HG02610 (cell line): Measurements from ENCODE around the gene PPFIA3.
"Not testable (repeated sequence)": the region's sequence is repeated elsewhere in the genome, so short reads cannot be mapped to it uniquely, and the experiment has no call there.

Experiments
- ATAC-seq: cut with Tn5 transposase; IDR thresholded peaks from one replicate; pipeline ENCODE4 v1.9.1; 2021; ENCODE audit warnings: mild to moderate bottlenecking, moderate library complexity; ENCODE audit not compliant: unreplicated experiment

Gene PPFIA3

DNA sequence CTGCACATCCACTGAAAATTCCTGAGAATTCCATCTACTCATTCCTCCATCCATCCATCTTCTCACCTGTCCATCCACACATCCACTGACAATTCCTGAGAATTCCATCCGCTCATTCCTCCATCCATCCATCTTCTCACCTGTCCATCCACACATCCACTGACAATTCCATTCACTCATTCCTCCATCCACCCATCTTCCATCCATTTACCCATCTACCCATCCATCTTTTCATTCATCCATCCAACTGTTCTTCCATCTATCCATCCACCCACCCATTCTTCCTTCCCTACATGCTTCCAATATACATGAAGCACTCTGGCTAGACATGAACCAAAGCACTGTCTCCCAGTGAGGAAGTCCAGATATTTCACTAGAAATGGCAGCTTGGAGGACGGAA, 53.9 kb downstream of the PPFIA3 start:
- no peak for ATAC-seq

DNA sequence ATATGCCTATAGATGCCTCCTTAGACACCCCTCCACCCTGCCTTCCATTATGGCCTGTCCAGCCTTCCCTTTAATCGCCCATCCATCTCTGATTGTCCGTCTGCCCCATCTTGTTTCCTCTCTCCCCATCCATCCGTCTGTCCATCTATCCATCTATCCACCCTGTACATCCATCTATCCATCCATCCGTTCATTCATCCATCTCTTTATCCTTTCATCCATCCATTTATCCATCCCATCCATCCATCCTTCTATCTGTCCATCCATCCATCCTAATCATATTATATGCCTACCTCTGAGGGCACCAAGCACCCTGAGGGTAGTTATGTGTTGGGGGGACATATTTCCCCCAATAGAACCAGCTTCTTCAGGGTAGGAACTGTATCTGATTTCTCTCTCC, 61.3 kb downstream of the PPFIA3 start:
- no peak for ATAC-seq

DNA sequence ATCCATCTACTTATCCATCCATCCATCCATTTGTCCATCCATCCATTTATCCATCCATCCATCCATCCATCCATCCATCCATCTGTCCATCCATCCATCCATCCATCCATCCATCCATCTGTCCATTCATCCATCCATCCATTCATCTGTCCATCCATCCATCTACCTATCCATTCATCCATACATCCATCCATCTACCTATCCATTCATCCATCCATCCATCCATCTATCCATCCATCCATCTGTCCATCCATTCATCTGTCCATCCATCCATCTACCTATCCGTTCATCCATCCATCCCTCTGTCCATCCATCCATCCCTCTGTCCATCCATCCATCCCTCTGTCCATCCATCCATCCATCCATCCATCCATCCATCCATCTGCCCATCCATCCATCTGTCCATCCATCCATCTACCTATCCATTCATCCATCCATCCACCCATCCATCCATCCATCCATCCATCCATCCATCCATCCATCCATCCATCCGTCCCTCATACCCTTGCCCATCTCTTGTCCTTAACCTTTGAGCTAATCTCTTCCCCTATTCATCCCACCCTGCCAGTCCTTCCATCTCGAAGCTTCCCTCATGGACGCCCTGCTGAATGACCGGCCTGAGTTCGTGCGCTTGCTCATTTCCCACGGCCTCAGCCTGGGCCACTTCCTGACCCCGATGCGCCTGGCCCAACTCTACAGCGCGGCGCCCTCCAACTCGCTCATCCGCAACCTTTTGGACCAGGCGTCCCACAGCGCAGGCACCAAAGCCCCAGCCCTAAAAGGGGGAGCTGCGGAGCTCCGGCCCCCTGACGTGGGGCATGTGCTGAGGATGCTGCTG, 62.9 kb downstream of the PPFIA3 start:
- not testable (repeated sequence) for ATAC-seq

DNA sequence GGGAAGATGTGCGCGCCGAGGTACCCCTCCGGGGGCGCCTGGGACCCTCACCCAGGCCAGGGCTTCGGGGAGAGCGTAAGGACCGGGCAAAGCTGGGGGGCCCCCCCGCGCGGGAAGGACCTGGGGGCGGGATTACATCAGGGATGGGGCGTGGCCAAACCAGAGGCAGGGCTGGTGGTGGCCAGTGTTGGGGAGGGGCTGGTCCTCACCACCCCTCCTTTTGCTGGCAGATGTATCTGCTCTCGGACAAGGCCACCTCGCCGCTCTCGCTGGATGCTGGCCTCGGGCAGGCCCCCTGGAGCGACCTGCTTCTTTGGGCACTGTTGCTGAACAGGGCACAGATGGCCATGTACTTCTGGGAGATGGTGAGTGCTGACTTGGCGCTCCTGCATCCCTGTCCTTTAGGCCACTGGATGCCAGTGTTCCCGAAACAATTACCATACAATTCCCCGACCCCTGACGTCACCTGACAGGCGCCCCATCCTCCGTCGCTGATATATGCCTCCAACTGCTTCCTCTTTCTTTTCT, 63.6 kb downstream of the PPFIA3 start:
- ATAC-seq = no peak

DNA sequence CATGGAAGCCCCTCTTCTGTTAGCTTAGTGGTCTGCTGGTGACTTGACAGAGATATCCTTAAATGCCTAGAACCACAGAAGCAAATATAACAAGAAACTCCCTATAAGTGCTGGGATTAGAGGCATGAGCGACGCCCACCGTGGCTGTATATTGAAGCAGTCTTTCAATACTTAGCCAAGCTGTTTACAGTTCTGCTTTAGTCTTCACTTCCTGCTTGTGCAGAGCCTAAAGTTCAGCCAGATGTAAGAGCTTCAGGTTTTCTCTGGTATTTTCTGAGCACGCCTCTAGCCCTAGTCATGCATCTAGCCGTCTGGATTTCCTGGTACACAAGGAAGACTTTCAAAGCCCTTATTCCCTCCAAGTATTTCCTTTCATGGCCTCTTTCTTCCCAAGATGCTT, 66.8 kb downstream of the PPFIA3 start:
- no peak for ATAC-seq

DNA sequence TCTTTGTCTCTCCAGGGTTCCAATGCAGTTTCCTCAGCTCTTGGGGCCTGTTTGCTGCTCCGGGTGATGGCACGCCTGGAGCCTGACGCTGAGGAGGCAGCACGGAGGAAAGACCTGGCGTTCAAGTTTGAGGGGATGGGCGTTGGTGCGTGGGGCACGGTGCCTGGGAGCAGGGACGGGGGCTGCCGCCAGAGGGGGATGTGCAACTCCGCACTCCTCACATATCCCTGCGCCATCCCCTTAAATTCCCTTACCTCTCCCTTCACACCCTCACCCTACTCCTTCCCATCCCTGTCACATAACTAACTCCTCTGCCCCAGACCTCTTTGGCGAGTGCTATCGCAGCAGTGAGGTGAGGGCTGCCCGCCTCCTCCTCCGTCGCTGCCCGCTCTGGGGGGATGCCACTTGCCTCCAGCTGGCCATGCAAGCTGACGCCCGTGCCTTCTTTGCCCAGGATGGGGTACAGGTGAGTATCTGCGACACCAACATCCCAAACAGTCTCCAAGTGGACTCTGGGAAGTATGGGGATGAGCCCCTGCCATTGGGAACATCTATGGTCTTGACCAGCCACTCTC, 69.4 kb downstream of the PPFIA3 start:
- ATAC-seq = no peak

DNA sequence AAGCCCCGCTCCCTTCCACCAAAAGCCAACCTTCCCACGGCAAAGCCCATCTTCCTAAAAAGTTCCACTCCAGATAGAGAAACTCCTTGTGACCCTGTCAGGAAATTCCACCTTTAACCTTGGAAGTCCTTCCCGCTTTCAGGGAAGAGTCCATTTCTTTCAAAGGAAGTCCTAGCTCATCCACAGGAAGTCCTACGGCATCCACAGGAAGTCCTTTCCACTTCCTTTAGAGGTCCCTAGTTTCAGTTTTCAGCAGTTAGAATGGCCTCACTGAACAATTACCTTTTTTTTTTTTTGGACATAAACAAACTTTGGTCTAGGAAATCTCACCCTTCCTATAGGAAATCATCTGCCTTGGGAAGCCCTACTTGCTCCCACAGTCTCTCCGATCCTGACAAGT, 69.9 kb downstream of the PPFIA3 start:
- ATAC-seq = no peak

DNA sequence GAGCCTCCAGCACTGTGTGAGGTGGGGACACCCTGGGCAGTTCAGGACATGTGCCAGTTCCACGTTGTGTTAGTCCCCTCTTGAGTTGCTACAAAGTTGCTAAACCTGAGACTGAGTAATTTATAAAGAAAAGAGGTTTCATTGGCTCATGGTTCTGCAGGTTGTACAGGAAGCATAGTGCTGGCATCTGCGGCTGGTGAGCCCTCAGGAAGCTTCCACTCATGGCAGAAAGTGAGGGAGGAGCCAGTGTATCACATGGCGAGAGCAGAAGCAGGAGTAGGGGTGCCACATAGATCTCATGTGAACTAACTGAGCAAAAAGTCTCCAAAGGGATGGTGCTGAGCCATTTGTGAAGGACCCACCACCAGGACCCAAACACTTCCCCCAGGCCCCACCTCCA, 71.4 kb downstream of the PPFIA3 start:
- ATAC-seq = no peak

DNA sequence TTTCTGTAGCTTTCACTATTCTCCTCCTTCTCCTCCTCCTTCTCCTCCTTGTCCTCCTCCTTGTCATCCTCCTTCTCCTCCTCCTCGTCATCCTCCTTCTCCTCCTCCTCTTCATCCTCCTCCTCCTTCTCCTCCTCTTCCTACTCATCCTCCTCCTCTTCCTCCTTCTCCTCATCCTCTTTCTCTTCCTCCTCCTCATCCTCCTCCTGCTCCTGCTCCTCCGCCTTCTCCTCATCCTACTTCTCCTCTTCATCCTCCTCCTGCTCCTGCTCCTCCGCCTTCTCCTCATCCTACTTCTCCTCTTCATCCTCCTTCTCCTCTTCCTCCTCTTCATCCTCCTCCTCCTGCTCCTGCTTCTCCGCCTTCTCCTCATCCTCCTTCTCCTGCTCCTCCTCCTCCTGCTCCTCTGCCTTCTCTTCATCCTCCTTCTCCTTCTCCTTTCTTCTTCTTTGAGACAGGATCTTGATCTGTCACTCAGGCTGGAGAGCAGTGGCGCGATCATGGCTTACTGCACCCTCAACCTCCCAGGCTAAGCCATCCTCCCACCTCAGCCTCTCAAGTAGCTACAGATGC, 74.6 kb downstream of the PPFIA3 start:
- ATAC-seq = no peak

DNA sequence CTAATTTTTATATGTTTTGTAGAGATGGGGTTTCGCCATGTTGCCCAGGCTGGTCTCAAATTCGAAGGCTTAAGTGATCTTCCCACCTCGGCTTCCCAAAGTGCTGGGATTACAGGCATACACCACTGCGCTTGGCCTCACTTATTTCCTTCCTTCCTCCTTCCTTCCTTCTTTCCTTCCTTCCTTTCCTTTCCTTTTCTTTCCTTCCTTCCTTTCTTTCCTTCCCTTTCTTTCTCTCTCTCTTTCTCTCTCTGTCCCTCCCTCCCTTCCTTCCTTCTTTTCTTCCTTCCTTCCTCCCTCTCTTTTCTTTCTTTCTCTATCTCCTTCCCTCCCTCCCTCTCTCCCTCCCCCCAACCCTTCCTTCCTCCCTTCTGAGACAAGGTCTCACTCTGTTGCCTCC, 75.1 kb downstream of the PPFIA3 start:
- ATAC-seq = no peak

DNA sequence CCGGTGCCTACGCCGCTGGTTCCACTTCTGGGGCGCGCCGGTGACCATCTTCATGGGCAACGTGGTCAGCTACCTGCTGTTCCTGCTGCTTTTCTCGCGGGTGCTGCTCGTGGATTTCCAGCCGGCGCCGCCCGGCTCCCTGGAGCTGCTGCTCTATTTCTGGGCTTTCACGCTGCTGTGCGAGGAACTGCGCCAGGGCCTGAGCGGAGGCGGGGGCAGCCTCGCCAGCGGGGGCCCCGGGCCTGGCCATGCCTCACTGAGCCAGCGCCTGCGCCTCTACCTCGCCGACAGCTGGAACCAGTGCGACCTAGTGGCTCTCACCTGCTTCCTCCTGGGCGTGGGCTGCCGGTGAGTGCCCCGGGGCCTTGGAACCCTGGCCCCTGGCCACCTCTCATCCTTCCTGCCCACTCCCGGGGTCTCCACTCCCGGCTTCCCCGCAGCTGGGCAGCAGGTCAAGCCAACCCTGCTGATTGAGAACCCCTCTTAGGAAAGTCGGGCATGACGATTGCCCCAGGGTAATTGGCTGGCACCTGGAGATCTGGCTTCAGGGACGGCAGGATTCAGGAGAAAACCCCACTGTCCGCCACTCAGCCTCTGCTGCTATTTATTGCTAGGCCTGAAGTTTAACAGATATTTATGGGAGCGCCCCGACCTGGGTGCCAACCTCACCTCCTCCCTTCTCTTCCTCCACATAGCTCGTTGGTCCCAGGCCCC, 77.3 kb downstream of the PPFIA3 start:
- no peak for ATAC-seq

DNA sequence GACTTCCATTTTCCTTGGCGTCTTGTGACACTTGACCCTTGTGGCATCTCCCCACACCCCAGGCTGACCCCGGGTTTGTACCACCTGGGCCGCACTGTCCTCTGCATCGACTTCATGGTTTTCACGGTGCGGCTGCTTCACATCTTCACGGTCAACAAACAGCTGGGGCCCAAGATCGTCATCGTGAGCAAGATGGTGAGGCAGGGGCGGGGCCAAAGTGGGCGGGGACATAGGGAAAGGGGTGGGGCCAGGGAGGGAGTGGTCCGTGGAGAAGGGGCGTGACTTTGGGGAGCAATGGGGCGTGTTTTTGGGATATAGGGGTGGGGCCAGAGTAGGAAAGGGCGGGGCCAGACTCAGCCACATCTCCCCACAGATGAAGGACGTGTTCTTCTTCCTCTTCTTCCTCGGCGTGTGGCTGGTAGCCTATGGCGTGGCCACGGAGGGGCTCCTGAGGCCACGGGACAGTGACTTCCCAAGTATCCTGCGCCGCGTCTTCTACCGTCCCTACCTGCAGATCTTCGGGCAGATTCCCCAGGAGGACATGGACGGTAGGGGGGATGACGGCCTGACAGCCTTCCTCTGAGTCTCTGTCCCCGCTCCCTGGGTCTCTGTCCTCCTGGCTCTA, 81.0 kb downstream of the PPFIA3 start:
- no peak for ATAC-seq
